HG02588 (cell line): ENCODE data around the gene CDC42EP4.
"Not testable (repeated sequence)": the region's sequence is repeated elsewhere in the genome, so short reads cannot be mapped to it uniquely, and the experiment has no call there.

ENCODE experiments used
- ATAC-seq: cut with Tn5 transposase; IDR thresholded peaks from one replicate; pipeline ENCODE4 v1.9.1; 2021; ENCODE audit warnings: mild to moderate bottlenecking, moderate library complexity; ENCODE audit not compliant: unreplicated experiment

CDC42EP4 gene

DNA sequence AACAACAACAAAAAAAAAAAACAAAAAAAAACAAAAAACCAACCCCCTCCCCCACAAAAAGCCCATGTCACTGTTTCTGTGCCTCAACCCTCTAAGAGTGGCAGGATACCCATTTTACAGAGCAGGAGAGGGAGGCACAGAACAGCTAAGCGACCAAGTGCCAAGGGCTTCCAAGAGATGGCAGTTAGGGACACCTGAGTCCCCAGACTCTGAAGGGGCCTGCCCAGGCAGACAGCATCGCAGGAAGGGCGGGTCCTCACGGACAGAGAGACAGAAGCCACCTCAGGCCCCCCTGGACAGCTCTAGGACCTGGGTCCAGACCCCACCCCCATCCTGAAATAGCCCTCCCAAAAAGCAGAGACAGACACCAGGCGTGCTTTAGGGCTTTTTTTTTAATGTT is 28.6 kb downstream of the CDC42EP4 start:
- no peak for ATAC-seq

DNA sequence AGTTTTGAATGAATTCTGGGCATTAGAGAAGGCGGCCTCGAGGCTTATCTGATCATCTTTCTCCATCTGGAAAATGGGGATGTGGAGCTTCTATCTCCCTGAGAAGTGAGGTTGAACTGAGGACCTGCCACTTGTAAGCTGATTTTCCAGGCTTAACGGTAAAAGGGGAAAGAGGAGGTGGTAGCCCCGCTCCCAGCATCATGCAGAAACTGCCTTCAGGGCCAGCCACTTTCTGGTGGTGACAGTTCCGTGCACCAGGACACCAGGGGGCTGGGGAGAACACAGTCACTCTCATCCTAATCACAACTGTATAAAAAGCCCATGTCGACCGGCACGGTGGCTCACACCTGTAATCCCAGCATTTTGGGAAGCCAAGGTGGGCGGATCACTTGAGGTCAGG is 29.2 kb downstream of the CDC42EP4 start:
- no peak for ATAC-seq

DNA sequence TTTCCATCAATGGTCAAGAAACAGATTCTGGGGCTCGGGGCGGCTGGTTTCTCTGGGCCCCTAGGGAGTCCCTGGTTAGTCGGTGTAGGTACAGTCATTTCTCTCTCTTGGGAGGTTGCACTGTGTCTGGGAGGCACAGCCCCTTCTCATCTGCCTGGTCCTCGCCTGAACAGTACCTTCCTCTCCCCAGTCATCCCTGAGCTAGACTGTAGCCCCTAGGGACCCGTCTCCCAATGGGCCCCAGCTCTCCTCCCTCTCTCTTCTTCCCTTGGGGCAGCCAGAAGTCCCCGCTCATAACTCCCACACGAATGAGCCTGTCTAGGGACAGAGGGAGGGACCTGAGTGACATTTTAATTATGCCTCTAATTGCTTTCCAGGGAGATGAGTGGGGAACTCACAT is 29.9 kb downstream of the CDC42EP4 start:
- ATAC-seq = peak; percentile 94

DNA sequence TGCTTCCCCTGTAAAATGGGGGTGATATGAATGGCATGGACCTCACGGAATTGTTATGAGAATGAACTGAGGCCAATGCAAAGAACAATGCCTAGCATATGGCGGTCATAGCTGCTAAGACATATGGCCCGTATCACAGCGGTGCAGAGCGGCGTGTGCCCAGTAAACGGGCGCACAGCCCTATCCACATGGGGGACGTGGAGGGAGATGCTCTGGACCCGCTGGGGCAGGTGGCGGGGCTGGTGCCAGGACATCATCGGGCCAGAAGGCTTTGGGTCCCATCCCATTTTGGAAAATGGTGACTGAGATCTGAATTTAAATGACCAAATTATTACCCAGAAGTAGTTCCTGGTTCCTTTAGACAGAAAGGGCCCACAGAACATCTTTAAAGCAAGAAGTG is 31.6 kb downstream of the CDC42EP4 start:
- ATAC-seq = no peak

DNA sequence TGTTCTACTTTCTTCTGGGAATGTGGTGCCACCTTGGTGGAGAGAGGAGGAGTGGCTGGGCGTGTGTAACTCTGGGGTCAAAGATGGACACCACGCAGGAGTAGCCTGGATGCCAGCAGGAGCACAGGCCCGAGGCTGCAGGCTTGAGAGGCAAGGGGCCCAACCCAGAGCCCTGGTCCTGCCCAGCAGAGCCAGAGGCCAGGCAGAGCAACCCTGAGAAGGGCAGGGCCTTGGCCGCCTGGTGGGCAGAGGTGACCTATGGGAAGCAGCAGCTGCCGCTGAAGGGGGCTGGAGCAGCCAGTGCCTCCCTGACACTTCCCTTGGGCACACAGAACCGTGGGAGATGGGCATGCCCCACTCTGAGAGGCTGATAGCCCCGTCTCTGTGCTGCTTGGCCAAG is 32.1 kb downstream of the CDC42EP4 start:
- ATAC-seq = no peak

DNA sequence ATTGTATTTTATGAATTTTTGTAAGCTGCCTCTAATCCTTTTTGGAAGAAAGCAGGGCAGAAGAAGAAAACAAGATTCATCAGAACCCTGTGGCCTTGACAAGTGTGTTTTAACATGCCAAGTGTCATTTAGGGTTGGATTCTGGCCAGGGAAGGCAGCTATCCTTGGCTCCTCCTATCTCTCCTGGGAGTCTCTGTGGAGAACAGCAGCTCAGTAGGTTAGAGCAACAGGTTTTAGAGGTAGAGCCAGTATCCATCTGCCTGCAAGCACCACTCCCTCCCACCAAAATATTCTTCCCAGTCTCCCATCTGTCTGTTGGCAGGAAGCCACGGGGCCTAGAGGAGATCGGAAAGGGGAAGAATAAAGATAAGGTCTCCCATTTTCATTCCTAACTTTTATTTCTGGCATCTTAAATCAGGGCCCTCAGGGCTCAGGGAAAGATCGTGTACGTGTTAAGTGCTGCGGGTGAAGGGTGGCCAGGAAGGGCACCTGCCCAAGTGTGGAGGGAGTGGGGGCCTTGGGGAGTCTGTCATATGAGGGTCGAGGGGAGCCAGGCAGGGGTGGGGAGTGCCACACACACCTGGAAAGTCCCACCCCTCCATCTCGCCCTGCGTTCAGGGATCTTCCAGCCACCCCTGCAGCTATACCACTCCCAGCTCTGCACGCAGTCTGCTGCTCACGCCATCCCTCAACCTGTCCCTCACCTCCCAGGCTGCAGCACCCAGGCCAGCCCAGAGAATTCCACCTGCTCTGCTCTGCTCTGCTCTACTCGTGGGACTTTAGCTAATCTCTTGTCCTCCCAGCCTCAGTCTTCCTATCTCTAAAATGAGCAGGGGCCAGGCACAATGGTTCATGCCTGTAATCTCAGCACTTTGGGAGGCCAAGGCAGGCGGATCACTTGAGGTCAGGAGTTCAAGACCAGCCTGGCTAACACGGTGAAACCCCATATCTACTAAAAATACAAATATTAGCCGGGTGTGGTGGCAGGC is 33.0 kb downstream of the CDC42EP4 start:
- ATAC-seq = no peak

DNA sequence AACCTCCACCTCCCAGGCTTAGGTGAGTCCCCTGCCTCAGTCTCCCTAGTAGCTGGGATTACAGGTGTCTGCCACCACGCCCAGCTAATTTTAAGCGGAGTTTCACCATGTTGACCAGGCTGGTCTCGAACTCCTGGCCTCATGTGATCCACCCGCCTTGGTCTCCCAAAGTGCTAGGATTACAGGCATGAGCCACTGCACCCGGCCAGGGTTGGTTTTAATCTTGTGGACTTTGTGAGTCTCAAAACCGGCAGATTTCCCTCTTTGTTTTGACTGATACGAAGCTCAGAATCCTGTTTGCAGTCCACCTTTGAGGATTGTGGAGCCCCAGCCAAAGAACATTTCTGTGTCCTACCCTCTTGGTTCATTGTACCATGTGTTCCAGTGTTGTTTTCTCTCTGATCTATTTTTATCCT is 33.7 kb downstream of the CDC42EP4 start:
- ATAC-seq = no peak

DNA sequence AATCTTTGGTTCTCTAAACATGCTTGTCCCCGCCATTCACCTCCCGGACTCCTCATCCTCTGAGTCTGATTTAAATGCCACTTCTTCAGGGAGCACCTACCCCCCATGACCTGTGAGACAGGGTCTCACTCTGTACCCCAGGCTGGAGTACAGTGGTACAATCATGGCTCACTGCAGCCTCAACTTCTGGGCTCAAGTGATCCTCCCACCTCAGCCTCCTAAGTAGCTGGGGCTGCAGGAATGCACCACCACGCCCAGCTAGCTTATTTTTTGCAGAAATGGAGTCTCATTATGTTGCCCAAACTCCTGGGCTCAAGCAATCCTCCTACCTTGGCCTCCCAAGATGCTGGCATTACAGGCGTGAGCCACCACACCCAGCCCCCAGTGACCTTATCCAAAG is 37.3 kb downstream of the CDC42EP4 start:
- ATAC-seq = no peak

DNA sequence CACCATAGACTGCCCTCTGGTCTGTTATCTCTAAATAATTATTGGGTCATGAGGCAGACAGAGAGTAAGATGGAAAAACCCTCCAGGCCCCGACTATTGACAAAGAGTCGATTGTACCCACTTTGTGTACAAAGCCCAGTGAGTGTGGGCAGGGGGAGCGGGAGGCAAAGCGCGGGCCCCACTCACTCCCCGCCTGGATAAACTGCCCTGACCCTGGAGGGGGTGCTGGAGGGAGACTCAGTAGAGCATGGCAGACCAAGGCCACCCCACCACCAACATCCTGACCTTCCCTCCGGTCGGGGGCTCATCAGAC is 38.9 kb downstream of the CDC42EP4 start:
- no peak for ATAC-seq

DNA sequence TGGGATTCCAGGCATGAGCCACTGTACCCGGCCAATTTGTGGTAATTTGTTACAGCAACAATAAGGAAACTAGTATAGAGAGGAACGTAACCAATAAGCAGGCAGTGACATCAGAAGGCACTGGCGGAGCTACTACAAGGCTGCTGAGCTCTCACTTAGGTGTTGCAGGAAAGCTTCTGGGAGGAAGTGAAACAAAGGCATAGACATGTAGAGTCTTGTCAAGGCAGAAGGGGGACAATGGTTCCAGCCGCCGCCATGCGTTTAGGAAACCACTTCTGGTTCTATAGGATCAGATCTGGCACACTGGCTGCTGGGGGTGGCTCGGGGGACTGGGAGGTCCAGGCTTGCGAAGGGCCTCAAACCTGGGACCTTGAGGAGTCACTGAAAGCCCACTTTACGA is 40.7 kb downstream of the CDC42EP4 start:
- peak; percentile 95 for ATAC-seq

DNA sequence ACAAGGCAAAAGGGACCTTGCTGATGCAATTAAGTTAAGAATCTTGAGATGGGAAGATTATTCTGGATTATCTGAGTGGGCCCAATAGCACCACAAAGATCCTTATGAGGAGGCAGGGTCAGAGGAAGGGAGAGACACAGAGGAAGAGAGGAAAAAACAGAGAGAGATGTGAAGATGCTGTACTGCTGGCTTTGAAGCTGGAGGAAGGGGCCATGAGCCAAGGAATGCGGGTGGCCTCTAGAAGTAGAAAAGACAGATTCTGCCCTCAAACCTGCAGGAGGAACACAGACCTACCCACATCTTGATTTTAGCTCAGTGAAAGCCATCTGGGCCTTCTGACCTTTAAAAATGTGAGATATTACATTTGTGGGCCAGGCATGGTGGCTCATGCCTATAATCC is 42.0 kb downstream of the CDC42EP4 start:
- ATAC-seq = no peak

DNA sequence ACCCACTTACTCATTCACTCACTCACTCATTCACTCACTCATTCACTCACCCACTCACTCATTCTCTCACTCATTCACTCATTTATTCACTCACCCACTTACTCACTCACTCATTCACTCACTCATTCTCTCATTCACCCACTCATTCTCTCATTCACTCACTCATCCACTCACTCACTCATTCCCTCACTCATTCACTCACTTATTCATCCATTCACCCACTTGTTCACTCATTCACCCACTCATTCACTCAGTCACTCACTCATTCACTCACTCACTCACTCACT is 42.5 kb downstream of the CDC42EP4 start:
- ATAC-seq = no peak

DNA sequence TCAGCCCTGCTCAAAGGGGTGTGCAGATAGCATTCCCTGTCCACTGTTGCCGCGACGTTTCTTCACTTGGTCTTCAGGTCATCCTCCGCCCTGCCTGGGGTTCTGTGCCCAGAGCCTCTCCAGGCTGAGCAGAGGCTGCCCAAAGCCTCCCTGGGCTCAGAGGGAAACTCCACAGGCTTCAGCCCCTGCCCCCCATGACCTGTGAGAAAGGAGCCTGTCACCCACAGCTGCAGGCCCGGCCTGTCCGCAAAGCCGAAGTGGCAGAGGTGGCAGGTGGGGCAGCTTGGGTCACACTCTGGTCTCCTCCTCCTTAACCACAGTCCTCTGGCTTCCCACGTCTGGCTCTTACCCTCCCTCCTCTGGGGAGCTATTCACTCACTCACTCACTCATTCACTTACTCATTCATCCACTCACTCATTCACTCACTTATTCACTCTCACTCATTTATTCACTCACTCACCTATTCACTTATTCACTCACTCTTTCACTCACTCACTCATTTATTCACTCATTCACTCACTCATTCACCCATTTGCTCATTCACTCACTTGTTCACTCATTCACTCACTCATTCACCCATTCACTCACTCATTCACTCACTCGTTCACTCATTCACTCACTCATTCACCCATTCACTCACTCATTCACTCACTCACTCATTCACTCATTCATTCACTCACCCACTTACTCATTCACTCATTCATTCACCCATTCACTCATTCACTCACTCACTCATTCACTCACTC is 43.0 kb downstream of the CDC42EP4 start:
- no peak for ATAC-seq

DNA sequence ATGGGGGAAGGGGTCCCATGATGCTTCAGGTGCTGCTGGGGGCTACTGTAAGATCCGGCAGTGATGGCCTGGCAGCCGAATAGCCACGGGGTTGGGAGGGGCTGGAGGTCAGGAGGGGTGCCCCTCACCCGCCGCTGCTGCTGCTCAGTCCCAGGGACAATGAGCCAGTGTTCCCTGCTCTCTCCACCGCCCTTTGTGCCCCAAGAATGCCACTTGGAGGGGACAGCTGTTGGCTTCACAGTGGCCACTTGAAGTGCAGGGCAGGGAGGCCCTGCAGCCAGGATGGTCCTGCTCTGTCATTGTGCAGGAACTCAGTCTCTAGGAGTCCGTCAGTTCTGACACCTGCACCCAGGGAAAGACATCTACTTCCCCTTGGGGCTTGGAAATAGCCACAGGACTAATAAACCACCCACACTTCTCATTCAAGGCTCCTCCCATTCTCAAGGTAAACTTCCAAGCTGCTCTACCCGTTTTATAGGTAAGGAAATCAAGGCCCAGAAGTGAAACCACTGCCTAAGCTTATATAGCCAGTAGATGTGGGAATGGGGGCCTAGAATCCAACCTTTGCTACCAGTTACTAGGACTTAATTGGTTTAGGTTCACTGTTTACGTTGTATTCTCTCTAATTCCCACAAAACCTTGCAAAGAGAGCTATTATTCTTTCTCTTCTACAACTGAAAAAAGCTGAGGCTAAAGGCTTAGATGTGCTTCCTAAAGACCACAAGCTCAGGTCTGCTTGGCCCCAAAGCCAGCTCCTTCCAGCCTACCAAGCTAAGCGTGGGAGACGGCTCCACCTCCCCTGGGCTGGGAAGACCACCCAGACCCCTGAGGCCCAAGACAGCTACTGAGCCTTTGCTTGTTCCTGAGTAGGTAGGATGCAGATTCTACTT is 43.9 kb downstream of the CDC42EP4 start:
- no peak for ATAC-seq

DNA sequence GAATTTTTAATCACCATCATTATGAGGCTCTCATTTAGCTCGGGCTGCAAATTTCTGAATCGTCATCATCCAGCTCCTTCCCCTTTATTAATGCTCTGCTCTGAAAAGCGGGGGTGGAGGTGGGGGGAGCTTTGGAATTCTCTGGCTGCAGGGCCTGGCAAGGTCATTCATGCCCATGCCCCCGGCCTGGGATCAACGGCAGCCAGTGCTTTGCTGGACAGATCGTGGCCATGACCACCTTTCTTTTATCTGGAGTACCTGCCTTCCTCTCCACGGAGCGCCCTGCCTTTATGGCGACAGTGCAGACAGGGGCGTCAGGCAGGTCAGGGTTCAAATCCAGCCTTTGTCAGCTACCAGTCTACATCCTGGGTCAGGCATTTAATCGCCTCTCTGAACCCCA is 45.0 kb downstream of the CDC42EP4 start:
- no peak for ATAC-seq

DNA sequence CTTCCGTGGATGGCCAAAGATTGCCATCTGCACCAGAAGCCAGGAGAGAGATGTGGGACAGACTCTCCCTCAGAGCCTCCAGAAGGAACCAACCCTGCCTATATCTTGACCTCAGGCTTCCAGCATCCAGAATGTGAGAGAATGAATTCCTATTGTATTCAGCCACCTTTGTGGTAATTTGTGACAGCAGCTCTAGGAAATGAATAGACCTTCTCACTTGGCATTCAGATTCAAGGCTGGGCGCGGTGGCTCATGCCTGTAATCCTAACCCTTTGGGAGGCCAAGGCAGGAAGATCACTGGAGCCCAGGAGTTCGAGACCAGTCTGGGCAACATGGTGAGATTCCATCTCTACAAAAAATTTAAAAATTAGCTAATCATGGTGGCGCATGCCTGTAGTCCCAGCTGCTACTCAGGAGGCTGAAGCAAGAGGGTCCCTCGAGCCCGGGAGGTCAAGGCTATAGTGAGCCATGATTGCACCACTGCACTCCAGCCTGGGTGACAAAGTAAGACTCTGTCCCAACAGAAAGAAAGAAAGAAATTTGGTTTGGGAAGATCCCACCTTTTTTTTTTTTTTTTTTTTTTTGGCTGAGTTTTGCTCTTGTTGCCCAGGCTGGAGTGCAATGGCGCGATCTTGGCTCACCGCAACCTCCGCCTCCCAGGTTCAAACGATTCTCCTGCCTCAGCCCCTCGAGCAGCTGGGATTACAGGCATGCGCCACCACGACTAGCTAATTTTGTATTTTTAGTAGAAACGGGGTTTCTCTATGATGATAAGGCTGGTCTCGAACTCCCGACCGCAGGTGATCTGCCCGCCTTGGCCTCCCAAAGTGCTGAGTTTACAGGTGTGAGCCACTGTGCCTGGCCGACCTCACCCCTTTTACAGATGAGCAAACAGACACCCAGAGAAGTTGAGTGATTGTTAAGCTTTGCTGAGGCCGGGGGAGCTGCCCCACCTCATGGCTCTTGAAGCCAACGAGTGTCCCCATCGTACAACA is 45.9 kb downstream of the CDC42EP4 start:
- no peak for ATAC-seq

DNA sequence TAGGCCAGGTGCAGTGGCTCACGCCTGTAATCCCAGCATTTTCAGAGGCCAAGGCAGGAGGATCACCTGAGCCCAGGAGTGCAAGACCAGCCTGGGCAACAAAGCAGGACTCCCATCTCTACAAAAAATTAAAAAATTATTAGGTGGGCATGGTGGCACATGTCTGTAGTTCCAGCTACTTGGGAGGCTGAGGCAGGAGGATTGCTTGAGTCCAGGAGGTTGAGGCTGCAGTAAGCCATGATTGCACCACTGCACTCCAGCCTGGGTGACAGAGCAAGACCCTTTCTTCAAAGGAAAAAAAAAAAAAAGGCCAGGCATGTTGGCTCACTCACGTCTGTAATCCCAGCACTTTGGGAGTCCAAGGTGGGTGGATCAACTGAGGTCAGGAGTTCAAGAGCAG is 47.4 kb downstream of the CDC42EP4 start:
- not testable (repeated sequence) for ATAC-seq

DNA sequence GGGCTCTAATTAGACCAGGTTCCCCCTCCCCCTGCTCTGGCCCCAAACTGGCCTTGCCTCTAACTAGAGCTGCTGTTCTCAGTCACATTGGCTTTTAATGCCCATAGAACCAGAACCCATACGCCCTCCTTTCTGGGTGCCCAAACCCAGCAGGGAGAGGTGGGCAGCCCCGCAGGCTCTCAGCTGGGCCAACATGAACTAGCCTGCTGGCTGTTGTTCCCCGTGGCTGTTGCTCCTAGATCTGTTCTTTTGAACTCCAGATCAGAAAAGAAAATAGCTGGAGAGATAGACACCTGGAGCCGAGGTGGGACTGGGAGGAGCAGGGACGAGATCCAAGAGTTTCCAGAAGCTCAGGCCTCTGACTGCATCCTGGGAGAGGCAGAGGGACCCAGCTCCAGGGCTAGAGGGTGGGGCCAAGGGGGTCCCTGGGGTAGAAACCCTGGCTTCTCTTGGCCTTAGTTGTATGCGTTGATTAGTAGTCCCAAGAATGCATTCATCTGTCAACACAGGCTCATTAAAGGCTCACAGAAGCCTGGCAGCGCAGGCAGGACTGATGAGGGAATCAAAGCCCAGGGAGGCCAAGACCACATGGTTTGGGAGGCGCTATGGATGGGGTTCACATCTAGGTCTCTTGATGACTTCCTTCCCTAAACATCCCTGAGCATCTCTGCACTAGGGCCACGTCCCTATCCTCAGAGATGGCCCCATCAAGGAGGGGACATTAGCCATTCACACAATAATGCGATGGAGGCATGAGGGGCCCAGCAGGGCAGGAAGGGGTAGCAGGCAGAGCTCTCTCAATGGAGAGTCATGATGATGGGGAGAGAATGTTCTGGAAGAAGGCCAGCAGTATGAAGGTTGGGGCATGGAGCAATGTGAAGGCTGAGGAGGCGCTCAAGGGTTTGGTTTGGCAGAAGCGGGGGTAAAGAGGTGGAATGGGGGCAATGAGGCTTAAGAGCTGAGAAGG is 48.8 kb downstream of the CDC42EP4 start:
- ATAC-seq = no peak
